Esophagus muscularis mucosa (tissue), 4 donors: ENCODE data around the gene EPHA6. TPM values are rescaled to one million over a fixed set of nuclear protein-coding genes. Genes with fewer than 3 reads are reported as not detected.

ENCODE experiments used
- DNase-seq: peaks from one replicate; pipeline ENCODE4 v3.0.0-alpha.2; 2017; ENCODE audit errors: extremely low spot score
- H3K27ac ChIP-seq, 4 donors: fragments of 200-600 bp; sonication (generic); replicated peaks in 1 of 4; 1 replicate in 3 of 4; 2 replicates in 1 of 4; pipeline ENCODE4 v1.5.1; 2016 to 2019; ENCODE audit warnings: mild to moderate bottlenecking in 1 of 4
- H3K27me3 ChIP-seq, 4 donors: fragments of 200-600 bp; sonication (generic); one replicate each; pipeline versions ENCODE4 v1.5.1 to v1.6.0; 2016 to 2019
- H3K36me3 ChIP-seq, 4 donors: fragments of 200-600 bp; sonication (generic); one replicate each; pipeline ENCODE4 v1.5.1; 2016 to 2019
- H3K4me1 ChIP-seq, 4 donors: fragments of 200-600 bp; sonication (generic); one replicate each; pipeline ENCODE4 v1.5.1; 2016 to 2019
- H3K4me3 ChIP-seq, 4 donors: fragments of 200-600 bp; sonication (generic); 1 replicate in 2 of 4; 2 replicates in 2 of 4; pipeline ENCODE4 v1.5.1; 2016 to 2019; ENCODE audit warnings: mild to moderate bottlenecking in 4 of 4, moderate library complexity in 1 of 4
- H3K9me3 ChIP-seq, 4 donors: fragments of 200-600 bp; sonication (generic); 1 replicate in 3 of 4; 2 replicates in 1 of 4; pipeline ENCODE4 v1.5.1; 2016 to 2019
- CTCF ChIP-seq, 3 experiments: fragments of 200-600 bp in 2 of 3; fragments of 450-650 bp in 1 of 3; sonication (generic) in 2 of 3; IDR thresholded peaks; one replicate each; pipeline ENCODE4 v1.5.1; 2017 to 2019; ENCODE audit warnings: antibody characterized with exemption in 3 of 3, mild to moderate bottlenecking in 2 of 3, moderate library complexity in 1 of 3
- EP300 ChIP-seq: sonication (generic); formaldehyde crosslinking; IDR thresholded peaks from one replicate; pipeline ENCODE4 v1.6.1; 2017; ENCODE audit warnings: antibody characterized with exemption
- POLR2A ChIP-seq: fragments of 450-650 bp; IDR thresholded peaks from one replicate; pipeline ENCODE4 v1.6.1; 2017; ENCODE audit warnings: antibody characterized with exemption, moderate library complexity, mild to moderate bottlenecking, low read depth
- POLR2AphosphoS5 ChIP-seq, 2 donors: sonication (generic); formaldehyde crosslinking; IDR thresholded peaks; one replicate each; pipeline ENCODE4 v1.6.1; 2017; ENCODE audit warnings: antibody characterized with exemption in 2 of 2
- WGBS: methylation state at CpG from one replicate; pipeline ENCODE4 v1.1.5; 2018; 5-methylcytosine and 5-hydroxymethylcytosine counted together
- intact Hi-C: fragments of 100-400 bp; cut with DNase I; formaldehyde crosslinking; loops from one replicate; pipeline ENCODE4 v1.15.1; 2023
- total RNA-seq, 4 donors: library from RNA; depleted of rRNA; stranded (reverse); fragments of >200 nt; gene quantifications; one replicate each; pipeline versions ENCODE4 v1.1.0 to v1.2.1, GENCODE V29; 2016

EPHA6 gene
- total RNA-seq, 4 donors from 2014 or later, result 1.8 to 8.3 (median 4.2) TPM

GRCh38 chr3:97793420-97794019, 979.1 kb downstream of the EPHA6 start:
- Histone ChIP-seq H3K9me3 (no peaks in the 10 kb centered on the region), H3K27ac (no peak overlapping the region), H3K36me3 (peaks cover 0 to 11% (median 2%) of the 10 kb centered on the region in 4 donors), H3K27me3 (no peaks in the 10 kb centered on the region), H3K4me3 (no peak overlapping the region), H3K4me1 (no peaks in the 10 kb centered on the region)
- intact Hi-C loops, result loop anchor here (1.0 kb wide), 1 partner anchor 230 kb away; no protein-coding TSS in a partner anchor
- TF ChIP-seq POLR2A (no peak), CTCF (IDR thresholded peaks at IDR 0.05) (peak; percentile 67 to 81 (median 78)), EP300 (no peak)
- no peak for DNase-seq

- no peak for DNase-seq
- intact Hi-C loops, result no loop called here
- 86% methylated on average over 4 of the region's 4 CpGs for WGBS
Measured at GRCh38 chr3:97795951-97796350, 981.6 kb downstream of the EPHA6 start.

More at GRCh38 chr3:97795951-97796350, 981.6 kb downstream of the EPHA6 start:
- TF ChIP-seq POLR2AphosphoS5 (IDR thresholded peaks at IDR 0.05) (no peak), POLR2A (no peak), EP300 (no peak), CTCF (IDR thresholded peaks at IDR 0.05) (no peak)
- H3K36me3 ChIP-seq, result peaks cover 0 to 12% (median 0%) of the 10 kb centered on the region in 4 donors
- H3K9me3 ChIP-seq, result no peaks in the 10 kb centered on the region
- H3K4me1 ChIP-seq, result no peaks in the 10 kb centered on the region
- no peak overlapping the region for H3K27ac ChIP-seq
- no peak overlapping the region for H3K4me3 ChIP-seq
- H3K27me3 ChIP-seq, result no peaks in the 10 kb centered on the region
